H1 (cell line): ENCODE results near the gene ATM. TPM values are rescaled to one million over a fixed set of nuclear protein-coding genes. Genes with fewer than 3 reads are reported as not detected.

Experiments
- POU5F1 ChIP-seq: IDR thresholded peaks from 2 replicates; pipeline ENCODE4 v1.6.1; 2011; ENCODE audit warnings: low read depth, mild to moderate bottlenecking, low read length, moderate library complexity
- SUZ12 ChIP-seq: fragments of 200-600 bp; sonication (generic); IDR thresholded peaks from 2 replicates; pipeline ENCODE4 v1.6.1; 2012; ENCODE audit warnings: mild to moderate bottlenecking, inconsistent platforms, low read length, moderate library complexity, mixed read lengths
- polyA plus RNA-seq, 7 experiments: library from polyadenylated mRNA; depleted of rRNA in 3 of 7; stranded (reverse) in 5 of 7; unstranded in 2 of 7; fragments of >200 nt in 5 of 7; fragments of 200-250 nt in 2 of 7; gene quantifications; 1 replicate in 5 of 7; 2 replicates in 1 of 7; 4 replicates in 1 of 7; pipeline versions ENCODE4 v1.2.1 to v1.2.3, GENCODE V29; 2011 to 2013; ENCODE audit warnings: missing spikeins in 2 of 7, mixed read lengths in 2 of 7
- total RNA-seq: library from RNA; stranded (reverse); fragmentation: NEBNext Ultra II Directional; extraction: Animal tissue kit (Norgen Biotek cat#: 25700); gene quantifications from 2 replicates; pipeline ENCODE4 v1.2.1, GENCODE V29; 2021
- TF ChIP-seq, protein P1 (sequence below): IDR thresholded peaks from 2 replicates; pipeline ENCODE4 v1.6.1; 2012; ENCODE audit warnings: inconsistent platforms
- TF ChIP-seq, protein P2 (sequence below): fragments of 300-600 bp; sonication (generic); IDR thresholded peaks from 2 replicates; pipeline ENCODE4 v1.7.1; 2012; ENCODE audit warnings: low read length, moderate library complexity, mild to moderate bottlenecking, inconsistent platforms; ENCODE audit not compliant: insufficient replicate concordance

ATM gene
- total and polyA plus RNA-seq, 2 of the 8 experiments (the other 6 are each of a cell fraction or from before 2014, with no cell fraction given): 14.9 to 55.4 TPM

- no peak for TF ChIP-seq POU5F1
- TF ChIP-seq, protein P1, sequence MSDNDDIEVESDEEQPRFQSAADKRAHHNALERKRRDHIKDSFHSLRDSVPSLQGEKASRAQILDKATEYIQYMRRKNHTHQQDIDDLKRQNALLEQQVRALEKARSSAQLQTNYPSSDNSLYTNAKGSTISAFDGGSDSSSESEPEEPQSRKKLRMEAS: no peak
- TF ChIP-seq, protein P2, sequence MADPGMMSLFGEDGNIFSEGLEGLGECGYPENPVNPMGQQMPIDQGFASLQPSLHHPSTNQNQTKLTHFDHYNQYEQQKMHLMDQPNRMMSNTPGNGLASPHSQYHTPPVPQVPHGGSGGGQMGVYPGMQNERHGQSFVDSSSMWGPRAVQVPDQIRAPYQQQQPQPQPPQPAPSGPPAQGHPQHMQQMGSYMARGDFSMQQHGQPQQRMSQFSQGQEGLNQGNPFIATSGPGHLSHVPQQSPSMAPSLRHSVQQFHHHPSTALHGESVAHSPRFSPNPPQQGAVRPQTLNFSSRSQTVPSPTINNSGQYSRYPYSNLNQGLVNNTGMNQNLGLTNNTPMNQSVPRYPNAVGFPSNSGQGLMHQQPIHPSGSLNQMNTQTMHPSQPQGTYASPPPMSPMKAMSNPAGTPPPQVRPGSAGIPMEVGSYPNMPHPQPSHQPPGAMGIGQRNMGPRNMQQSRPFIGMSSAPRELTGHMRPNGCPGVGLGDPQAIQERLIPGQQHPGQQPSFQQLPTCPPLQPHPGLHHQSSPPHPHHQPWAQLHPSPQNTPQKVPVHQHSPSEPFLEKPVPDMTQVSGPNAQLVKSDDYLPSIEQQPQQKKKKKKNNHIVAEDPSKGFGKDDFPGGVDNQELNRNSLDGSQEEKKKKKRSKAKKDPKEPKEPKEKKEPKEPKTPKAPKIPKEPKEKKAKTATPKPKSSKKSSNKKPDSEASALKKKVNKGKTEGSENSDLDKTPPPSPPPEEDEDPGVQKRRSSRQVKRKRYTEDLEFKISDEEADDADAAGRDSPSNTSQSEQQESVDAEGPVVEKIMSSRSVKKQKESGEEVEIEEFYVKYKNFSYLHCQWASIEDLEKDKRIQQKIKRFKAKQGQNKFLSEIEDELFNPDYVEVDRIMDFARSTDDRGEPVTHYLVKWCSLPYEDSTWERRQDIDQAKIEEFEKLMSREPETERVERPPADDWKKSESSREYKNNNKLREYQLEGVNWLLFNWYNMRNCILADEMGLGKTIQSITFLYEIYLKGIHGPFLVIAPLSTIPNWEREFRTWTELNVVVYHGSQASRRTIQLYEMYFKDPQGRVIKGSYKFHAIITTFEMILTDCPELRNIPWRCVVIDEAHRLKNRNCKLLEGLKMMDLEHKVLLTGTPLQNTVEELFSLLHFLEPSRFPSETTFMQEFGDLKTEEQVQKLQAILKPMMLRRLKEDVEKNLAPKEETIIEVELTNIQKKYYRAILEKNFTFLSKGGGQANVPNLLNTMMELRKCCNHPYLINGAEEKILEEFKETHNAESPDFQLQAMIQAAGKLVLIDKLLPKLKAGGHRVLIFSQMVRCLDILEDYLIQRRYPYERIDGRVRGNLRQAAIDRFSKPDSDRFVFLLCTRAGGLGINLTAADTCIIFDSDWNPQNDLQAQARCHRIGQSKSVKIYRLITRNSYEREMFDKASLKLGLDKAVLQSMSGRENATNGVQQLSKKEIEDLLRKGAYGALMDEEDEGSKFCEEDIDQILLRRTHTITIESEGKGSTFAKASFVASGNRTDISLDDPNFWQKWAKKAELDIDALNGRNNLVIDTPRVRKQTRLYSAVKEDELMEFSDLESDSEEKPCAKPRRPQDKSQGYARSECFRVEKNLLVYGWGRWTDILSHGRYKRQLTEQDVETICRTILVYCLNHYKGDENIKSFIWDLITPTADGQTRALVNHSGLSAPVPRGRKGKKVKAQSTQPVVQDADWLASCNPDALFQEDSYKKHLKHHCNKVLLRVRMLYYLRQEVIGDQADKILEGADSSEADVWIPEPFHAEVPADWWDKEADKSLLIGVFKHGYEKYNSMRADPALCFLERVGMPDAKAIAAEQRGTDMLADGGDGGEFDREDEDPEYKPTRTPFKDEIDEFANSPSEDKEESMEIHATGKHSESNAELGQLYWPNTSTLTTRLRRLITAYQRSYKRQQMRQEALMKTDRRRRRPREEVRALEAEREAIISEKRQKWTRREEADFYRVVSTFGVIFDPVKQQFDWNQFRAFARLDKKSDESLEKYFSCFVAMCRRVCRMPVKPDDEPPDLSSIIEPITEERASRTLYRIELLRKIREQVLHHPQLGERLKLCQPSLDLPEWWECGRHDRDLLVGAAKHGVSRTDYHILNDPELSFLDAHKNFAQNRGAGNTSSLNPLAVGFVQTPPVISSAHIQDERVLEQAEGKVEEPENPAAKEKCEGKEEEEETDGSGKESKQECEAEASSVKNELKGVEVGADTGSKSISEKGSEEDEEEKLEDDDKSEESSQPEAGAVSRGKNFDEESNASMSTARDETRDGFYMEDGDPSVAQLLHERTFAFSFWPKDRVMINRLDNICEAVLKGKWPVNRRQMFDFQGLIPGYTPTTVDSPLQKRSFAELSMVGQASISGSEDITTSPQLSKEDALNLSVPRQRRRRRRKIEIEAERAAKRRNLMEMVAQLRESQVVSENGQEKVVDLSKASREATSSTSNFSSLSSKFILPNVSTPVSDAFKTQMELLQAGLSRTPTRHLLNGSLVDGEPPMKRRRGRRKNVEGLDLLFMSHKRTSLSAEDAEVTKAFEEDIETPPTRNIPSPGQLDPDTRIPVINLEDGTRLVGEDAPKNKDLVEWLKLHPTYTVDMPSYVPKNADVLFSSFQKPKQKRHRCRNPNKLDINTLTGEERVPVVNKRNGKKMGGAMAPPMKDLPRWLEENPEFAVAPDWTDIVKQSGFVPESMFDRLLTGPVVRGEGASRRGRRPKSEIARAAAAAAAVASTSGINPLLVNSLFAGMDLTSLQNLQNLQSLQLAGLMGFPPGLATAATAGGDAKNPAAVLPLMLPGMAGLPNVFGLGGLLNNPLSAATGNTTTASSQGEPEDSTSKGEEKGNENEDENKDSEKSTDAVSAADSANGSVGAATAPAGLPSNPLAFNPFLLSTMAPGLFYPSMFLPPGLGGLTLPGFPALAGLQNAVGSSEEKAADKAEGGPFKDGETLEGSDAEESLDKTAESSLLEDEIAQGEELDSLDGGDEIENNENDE: no peak
- TF ChIP-seq SUZ12: no peak
Observed at GRCh38 chr11:108322666-108323065, 99.8 kb downstream of the ATM start (continued).
